B cell (primary cell): Measurements from ENCODE around the gene KCNS1.

Experiments used
- CTCF ChIP-seq: fragments of 200-600 bp; IDR thresholded peaks from one replicate; pipeline ENCODE4 v1.8.0; 2022; ENCODE audit warnings: antibody characterized with exemption, mild to moderate bottlenecking
- EZH2 ChIP-seq: IDR thresholded peaks from 2 replicates; pipeline ENCODE4 v1.6.1; 2012; ENCODE audit warnings: borderline replicate concordance, low read depth, mild to moderate bottlenecking, moderate library complexity, low read length; ENCODE audit not compliant: insufficient read depth, poor library complexity, severe bottlenecking

DNA sequence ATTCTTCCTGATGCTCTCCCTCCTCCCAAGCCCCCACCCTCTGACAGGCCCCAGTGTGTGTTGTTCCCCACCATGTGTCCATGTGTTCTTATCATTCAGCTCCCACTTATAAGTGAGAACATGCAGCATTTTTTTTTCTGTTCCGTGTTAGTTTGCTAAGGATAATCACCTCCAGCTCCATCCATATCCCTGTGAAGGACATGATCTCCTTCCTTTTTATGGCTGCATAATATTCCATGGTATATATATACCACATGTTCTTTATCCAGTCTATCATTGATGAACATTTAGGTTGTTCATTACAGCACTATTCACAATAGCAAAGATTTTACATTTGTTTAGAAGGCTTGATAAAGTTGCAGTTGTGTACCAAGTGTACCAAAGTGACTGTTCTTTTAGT is 57.9 kb downstream of the KCNS1 start:
- TF ChIP-seq CTCF (no peak), EZH2 (no peak)
